Skeletal muscle cell (primary cell): Measurements from ENCODE around the gene POMP.
"Not testable (repeated sequence)": the region's sequence is repeated elsewhere in the genome, so short reads cannot be mapped to it uniquely, and the experiment has no call there.

Experiments
- DNase-seq: peaks from one replicate; pipeline ENCODE4 v3.0.0-alpha.2; 2010; ENCODE audit warnings: low read depth
- H3K4me3 ChIP-seq: 2 replicates; pipeline ENCODE4 v1.5.1; 2011; ENCODE audit warnings: low read depth, mild to moderate bottlenecking, control low read depth, low read length, moderate library complexity

Gene POMP

GRCh38 chr13:28685114-28685513 lies 26.2 kb downstream of the POMP start:
- no peak for DNase-seq
- H3K4me3 ChIP-seq: no peak overlapping the region

DNA sequence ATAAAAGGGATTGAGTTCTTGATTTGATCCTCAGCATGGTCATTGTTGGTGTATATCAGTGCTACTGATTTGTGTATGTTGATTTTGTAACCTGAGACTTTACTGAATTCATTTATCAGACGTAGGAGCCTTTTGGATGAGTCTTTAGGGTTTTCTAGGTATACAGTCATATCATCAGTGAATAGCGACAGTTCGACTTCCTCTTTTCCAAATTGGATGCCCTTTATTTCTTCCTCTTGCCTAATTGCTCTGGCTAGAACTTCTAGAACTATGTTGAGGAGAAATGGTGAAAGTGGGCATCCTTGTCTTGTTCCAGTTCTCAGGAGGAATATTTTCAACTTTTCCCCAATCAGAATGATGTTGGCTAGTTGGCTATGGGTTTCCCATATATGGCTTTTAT lies 27.0 kb downstream of the POMP start:
- no peak for DNase-seq
- no peak overlapping the region for H3K4me3 ChIP-seq

DNA sequence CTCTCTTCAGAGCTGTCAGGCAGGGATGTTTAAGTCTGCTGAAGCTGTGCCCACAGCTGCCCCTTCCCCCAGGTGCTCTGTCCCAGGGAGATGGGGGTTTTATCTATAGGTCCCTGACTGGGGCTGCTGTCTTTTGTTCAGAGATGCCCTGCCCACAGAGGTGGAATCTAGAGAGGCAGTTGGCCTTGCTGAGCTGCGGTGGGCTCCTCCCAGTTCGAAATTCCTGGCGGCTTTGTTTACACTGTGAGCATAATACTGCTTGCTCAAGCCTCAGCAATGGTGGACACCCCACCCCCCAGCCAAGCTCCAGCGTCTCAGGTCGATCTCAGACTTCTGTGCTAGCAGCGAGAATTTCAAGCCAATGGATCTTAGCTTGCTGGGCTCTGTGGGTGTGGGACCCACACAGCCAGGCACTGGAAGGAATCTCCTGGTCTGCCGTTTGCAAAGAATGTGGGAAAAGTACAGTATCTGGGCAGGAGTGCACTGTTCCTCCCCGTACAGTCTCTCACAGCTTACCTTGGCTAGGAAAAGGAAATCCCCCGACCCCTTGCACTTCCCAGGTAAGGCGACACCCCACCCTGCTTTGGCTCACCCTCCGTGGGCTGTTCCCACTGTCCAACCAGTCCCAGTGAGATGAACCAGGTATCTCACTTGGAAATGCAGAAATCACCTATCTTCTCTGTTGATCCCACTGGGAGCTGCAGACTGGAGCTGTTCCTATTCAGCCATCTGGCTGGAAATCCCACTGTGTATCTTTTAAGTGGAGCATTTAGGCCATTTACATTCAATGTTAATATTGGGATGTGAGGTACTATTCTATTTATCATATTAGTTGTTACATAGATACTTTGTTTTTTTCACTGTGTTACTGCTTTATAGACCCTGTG lies 34.9 kb downstream of the POMP start:
- not testable (repeated sequence) for H3K4me3 ChIP-seq, DNase-seq

- no peak overlapping the region for H3K4me3 ChIP-seq
- no peak for DNase-seq
These were observed 38.5 kb downstream of the POMP start for GRCh38 chr13:28697441-28697840.

- DNase-seq: no peak
- no peak overlapping the region for H3K4me3 ChIP-seq
These were observed 40.3 kb downstream of the POMP start for GRCh38 chr13:28699246-28699645.

- no peak overlapping the region for H3K4me3 ChIP-seq
- DNase-seq: no peak
These were observed 45.4 kb downstream of the POMP start for GRCh38 chr13:28704282-28704681.

DNA sequence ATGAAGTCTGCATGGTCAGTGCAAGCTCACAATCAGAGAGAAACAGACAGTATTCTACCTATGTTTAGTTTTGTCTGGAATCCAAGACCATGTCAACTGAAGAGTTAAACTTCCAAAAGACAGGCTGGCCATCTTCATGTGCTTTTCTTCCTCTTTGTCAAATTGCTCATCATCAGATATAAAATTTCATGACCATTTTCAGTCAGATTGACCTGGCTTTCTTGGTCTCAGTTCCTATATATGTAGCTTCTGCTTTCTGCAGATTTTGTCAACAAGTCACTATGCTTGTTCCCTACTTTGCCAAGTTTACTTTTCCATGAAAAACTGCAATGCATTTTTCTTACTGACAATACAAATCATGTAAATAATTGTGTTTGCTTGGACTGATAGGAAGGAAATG lies 46.0 kb downstream of the POMP start:
- DNase-seq: no peak

GRCh38 chr13:28705461-28706083 lies 46.6 kb downstream of the POMP start:
- DNase-seq: no peak
- no peak overlapping the region for H3K4me3 ChIP-seq

More for the DNA sequence above, 46.0 kb downstream of the POMP start:
- H3K4me3 ChIP-seq: no peak overlapping the region

GRCh38 chr13:28707629-28708427 lies 48.9 kb downstream of the POMP start:
- no peak overlapping the region for H3K4me3 ChIP-seq
- DNase-seq: peak; percentile 87

- no peak for DNase-seq
- no peak overlapping the region for H3K4me3 ChIP-seq
These were observed 51.2 kb downstream of the POMP start for GRCh38 chr13:28710161-28710560.

- no peak overlapping the region for H3K4me3 ChIP-seq
- DNase-seq: no peak
These were observed 55.7 kb downstream of the POMP start for GRCh38 chr13:28714651-28715050.

- DNase-seq: peak; percentile 58
These were observed 57.6 kb downstream of the POMP start for GRCh38 chr13:28716511-28716910.

GRCh38 chr13:28717170-28717569 lies 58.2 kb downstream of the POMP start:
- no peak overlapping the region for H3K4me3 ChIP-seq
- no peak for DNase-seq

More at GRCh38 chr13:28716511-28716910, 57.6 kb downstream of the POMP start:
- no peak overlapping the region for H3K4me3 ChIP-seq

GRCh38 chr13:28718196-28718542 lies 59.2 kb downstream of the POMP start:
- DNase-seq: no peak
- H3K4me3 ChIP-seq: peak overlapping the region; percentile 74

GRCh38 chr13:28718543-28719226 lies 59.8 kb downstream of the POMP start, which contains the start of gene SLC46A3:
Gene SLC46A3 (minus strand): TSS chr13:28718970. CDS start chr13:28717998, 972 bp downstream.
- DNase-seq: peak; percentile 96
- H3K4me3 ChIP-seq: peak within 1 kb of the TSS; percentile 74

DNA sequence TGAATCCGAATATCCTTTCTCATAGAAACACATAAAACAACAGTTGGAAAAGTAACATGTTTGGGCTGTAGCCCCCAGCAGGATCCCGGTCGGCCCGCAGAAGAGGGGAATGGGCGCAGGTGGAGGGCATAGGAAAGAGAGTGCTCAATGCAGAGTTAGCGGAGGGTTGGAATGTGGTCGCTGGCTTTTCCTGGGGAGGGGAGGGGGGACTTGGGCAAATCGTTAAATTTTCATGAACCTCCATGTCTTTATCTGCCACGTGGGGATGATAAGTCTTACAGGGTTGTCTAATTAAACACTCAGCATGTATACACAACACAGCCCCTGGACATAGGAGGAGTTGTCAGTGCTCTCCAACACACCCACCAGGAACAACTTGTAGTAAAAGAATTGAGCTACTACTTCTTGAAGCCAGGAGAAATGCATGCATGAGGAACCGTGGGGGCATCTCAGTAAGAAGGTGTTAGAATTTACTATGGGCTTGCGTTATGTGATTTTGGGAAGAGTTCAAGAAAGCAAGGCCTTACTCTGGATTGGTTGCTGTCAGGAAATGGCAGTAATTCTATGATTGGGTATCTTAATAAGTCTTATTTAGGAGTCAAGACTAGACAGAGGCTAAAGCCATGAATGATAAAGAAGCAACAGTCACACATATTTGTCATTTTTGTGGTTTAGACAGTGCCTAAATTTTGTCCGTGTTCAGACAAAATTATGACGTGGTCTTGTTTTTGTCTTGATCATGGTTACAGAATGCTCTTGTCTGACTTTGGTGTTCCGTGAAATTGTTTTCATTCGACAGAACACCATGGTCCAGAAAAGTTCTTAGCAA lies 60.5 kb downstream of the POMP start:
- peak; percentile 36 for DNase-seq
- H3K4me3 ChIP-seq: peak overlapping the region; percentile 74

GRCh38 chr13:28723806-28724205 lies 64.9 kb downstream of the POMP start:
- no peak for DNase-seq
- no peak overlapping the region for H3K4me3 ChIP-seq

GRCh38 chr13:28725046-28725610 lies 66.2 kb downstream of the POMP start:
- H3K4me3 ChIP-seq: no peak overlapping the region
- no peak for DNase-seq
